GM19099 (cell line): Measurements from ENCODE around the gene SGPP2.

Experiments
- POLR2A ChIP-seq: IDR thresholded peaks from 3 replicates; pipeline ENCODE4 v1.6.1; 2011; ENCODE audit warnings: low read depth; ENCODE audit not compliant: insufficient read length; ENCODE audit errors: extremely low read depth

Gene SGPP2

GRCh38 chr2:222563936-222564335 is 139.6 kb downstream of the SGPP2 start:
- TF ChIP-seq POLR2A: no peak

- no peak for TF ChIP-seq POLR2A
These were observed 141.9 kb downstream of the SGPP2 start for GRCh38 chr2:222566229-222566628.

- TF ChIP-seq POLR2A: no peak
These were observed 144.5 kb downstream of the SGPP2 start for GRCh38 chr2:222568865-222569264.

- TF ChIP-seq POLR2A: no peak
These were observed 145.5 kb downstream of the SGPP2 start for GRCh38 chr2:222569826-222570225.

- no peak for TF ChIP-seq POLR2A
These were observed 147.9 kb downstream of the SGPP2 start for GRCh38 chr2:222572264-222572721.

- no peak for TF ChIP-seq POLR2A
These were observed 148.4 kb downstream of the SGPP2 start for GRCh38 chr2:222572751-222573174.

- TF ChIP-seq POLR2A: no peak
These were observed 151.3 kb downstream of the SGPP2 start for GRCh38 chr2:222575618-222576017.

- no peak for TF ChIP-seq POLR2A
These were observed 152.1 kb downstream of the SGPP2 start for GRCh38 chr2:222576171-222577081.

- no peak for TF ChIP-seq POLR2A
These were observed 153.0 kb downstream of the SGPP2 start for GRCh38 chr2:222577341-222577740.

GRCh38 chr2:222582928-222583327 is 158.6 kb downstream of the SGPP2 start:
- no peak for TF ChIP-seq POLR2A

- TF ChIP-seq POLR2A: no peak
These were observed 167.3 kb downstream of the SGPP2 start for GRCh38 chr2:222591661-222592060.

GRCh38 chr2:222592176-222592575 is 167.8 kb downstream of the SGPP2 start:
- TF ChIP-seq POLR2A: no peak

GRCh38 chr2:222594679-222595078 is 170.3 kb downstream of the SGPP2 start:
- TF ChIP-seq POLR2A: no peak

GRCh38 chr2:222595581-222595980 is 171.2 kb downstream of the SGPP2 start:
- TF ChIP-seq POLR2A: no peak

- no peak for TF ChIP-seq POLR2A
These were observed 174.3 kb downstream of the SGPP2 start for GRCh38 chr2:222598611-222599010.

GRCh38 chr2:222603501-222603900 is 179.2 kb downstream of the SGPP2 start:
- no peak for TF ChIP-seq POLR2A
